GM21381 (cell line): ENCODE measurements around the gene RAD51B.

Source experiments
- ATAC-seq: cut with Tn5 transposase; IDR thresholded peaks from one replicate; pipeline ENCODE4 v1.9.1; 2021; ENCODE audit warnings: mild to moderate bottlenecking, moderate library complexity; ENCODE audit not compliant: unreplicated experiment

Gene RAD51B

DNA sequence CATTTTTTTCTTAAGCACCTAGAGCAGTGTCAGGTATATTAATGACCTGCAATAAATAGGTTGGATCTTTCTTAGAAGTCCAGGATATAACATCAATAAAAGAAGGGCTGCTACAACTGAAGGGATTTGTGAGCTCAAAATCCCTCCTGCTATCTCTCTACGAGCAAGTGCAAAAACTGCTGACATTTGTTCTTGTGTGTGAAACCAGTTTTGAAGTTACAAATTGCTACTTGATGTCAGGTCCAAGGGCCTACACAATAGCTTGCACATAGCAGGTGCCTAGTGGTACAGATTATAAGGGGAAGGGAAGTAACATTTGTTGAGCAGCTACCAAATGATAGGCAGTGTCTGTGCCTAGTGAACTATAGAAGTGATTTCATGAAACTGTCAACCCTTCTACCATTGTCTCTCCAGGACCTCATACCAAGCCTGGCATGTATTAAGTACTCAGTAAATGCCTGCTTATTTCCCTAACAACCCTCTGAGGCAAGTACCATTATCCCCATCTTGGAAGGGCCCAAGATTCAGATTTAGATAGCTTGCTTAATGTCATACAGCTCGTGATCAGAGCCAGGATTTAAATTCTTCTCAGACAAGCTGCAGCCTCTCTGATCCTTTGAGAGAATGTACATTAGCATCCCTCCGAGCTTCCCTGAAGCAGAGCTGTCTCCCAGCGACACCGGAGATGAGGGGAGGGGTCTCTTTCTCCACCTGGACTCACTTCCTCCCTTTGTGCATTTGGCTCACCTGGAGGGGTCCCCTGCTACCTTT is 673.0 kb downstream of the RAD51B start:
- no peak for ATAC-seq

DNA sequence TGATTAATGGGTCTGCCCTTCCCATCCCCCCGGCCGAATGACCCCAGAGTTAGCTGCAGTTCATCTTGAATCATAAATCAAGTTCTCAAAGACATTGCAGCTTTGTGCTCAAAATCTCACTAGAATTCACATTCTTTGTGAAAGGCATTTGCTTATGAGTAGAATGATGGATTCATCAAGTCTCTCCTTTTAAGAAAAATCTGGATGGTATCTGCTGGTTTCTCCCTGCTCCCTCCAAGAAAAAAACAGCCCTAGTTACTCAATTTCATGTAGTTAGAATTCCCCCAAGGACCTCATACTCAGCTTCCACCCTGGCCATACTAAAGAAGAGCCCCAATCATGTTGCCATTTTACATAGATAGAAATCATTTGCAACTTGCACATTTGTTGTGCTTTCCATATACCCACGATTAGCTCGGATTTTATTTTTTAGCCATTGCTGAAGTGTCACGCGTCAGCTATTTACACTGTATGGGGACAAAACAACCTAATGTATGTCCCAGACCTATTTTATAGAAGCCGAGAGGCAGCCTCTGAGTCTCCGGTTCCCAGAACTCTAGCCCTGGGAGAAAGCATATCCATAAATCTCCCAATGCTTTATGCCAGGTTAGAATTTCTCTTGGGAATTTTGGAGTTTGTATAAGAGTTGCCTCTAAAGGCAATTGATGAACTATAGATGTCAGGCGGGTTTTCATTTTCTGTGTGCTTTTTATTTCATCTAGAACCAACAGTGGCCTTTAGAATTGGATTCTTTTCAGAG is 673.8 kb downstream of the RAD51B start:
- no peak for ATAC-seq

DNA sequence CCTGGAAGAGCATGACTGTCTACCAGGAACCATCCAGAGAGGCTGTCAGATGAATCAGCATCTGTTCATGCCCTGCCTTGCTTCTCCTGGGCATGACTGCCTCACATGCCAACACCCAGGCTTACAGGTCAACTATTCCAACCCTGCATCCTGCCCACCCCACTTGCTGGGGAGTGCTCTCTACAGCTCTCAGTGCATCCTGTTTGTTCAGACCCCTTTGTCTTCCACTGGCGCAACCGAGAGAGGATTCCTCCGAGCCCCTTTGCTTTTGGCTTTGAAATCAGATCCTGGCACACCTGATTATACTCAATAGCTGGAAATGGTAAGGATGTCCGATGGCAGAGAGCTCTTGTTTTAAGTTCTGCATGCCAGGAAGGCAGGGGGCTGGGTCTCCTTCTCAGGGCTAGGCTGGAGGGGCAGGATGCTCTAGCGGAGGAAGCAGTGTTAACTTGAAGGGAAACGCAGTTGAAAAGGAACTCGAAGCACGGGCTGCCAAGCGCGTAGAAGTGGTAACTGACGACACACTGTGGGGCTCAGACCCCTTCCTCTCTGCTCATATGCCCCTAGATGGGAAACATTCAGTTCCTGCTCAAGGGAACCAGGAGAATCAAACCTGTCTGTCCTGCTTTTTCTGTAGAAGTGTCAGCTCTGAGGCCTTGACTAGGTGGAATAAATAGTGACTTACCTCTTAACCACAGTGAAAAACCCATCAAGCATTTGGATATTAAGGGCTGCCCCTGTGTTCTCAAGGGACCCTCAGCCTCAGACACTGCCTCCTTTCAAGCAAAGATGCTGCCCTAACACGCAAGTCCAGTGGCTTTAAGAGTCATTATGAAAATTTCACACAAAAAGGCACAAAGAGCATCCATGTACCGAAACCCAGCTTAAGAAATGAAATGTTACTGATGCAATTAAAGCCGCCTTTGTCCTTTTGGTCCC is 675.8 kb downstream of the RAD51B start:
- no peak for ATAC-seq

DNA sequence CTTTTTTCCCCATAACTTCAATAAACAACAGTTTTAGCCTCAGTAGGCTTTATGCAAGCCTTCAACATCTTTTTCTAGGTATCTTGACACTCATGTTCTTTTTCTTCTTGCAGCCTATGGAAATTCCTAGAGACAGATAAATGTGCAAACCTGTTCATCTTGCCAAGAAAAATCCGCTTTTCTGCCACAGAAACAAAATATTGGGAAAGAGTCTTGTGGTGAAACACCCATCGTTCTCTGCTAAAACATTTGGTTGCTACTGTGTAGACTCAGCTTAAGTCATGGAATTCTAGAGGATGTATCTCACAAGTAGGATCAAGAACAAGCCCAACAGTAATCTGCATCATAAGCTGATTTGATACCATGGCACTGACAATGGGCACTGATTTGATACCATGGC is 677.4 kb downstream of the RAD51B start:
- no peak for ATAC-seq

DNA sequence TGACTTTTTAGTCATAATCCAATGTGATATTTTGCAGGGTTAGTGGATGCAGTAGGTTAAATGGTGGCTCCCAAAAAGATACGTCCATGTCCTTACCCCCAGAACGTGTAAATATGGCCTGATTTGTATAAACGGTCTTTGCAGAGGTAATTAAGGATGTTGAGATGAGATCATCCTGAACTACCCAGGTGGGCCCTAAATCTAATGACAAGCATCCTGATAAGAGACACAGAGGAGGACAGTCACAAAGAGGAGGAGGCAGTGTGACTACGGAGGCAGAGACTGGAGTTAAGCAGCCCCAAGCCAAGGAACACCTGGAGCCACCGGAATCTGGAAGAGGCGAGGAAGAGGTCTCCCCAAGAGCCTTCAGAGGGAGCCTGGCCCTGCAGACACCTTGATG is 679.9 kb downstream of the RAD51B start:
- ATAC-seq = no peak

DNA sequence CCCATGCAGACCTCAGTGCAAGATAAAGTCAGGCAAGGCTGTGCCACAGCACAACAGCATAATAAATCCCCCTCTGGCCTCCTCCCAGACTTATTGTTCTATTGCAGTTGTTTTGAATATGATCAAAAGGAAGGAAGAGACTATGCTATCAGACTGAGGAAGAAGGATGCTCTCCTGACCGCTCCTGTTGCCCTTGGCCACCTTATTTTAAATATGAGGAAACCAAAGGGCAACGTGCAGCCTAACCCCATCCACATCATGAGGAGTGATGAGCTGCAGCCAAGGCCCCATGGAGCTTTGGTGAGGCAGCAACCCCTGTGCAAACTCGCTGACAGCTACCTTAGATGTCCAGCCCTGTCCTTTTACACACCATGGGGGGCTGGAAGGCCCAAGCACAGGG is 681.6 kb downstream of the RAD51B start:
- no peak for ATAC-seq

DNA sequence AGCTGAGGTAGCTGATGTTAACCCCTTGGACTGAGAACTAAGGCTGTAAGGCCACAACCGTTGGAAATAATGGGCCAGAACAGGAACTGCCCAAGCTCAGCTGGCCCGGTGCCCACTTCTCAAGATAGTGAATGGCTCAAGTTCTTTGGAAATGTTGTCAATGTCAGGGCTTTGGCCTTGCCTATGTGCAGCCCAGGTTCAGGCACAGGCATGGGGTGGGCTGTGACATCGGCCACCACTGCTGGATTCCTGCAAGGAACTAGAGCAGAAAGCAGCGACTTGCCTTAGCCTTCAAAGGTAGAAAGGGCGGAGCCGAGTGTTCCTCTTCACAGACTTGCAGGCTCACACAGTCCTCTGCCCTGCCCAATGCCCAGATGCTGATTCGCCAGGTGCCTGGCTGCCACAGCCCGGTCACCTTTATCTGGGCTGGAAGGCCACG is 682.1 kb downstream of the RAD51B start:
- ATAC-seq = no peak

DNA sequence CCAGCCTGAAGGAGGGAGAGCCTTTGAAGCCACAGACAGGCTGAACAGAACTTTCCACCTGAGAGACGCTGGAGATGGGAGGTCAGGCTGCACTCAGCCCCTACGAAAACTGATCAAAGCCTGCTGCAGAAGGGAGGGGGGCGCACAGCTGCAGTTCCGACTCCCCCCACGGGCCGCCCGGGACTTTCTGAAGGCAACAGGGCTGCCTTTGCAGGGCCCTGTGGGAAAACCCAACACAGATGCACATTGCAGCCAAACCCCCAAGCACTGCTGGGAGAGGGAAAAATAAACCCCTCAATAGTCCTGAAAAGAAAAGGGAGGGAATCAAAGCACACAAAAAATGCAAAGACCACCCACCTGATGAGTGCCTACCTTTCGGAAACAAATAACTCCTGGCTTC is 682.7 kb downstream of the RAD51B start:
- ATAC-seq = no peak

DNA sequence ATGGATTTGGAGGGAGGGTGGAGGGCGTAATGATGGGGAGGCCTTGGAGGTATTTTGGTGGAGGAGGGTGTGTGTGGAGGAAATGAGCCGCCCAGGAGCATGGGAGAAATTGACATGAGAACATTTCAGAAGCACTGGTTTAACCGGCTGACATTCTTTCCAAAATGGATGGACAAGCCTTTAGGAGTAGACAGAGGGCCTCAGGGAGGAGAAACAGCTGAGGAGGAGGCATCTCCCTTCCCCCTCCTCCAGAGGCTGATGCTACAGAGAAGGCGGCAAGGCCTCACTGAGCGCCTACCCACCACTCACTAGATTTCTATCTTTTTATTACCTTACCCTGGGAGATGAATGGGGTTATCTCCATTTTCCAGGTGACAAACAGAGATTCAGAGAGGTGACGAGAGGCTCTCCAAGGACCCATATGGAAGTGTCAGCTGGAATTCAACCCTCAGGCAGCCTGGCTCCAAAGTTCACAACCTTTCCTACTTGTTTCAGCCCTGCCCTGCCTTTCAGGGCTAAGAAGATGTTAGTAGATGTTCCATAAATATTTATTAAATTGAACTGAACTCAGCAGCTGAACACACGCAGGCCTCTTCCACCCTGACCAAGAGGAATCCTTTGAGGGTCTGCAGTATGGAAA is 683.7 kb downstream of the RAD51B start:
- no peak for ATAC-seq

DNA sequence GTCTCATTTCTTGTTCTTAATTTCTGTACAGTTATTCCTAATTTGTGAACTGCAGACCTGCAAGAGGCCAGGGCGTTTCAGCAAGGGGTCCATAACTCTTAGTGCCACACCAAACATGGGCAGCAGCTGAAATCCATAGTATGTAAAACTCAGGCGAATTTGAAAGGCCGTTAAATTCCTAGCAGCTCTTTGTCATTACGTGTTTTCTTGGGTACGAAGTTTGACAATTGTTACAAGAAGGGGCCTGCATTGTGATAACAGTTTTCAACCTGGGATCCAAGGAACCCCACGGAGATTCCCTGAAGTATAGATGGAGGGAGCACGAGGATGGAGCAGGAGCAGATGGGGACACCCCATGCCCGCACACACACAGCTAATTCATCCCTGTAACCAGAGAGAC is 685.3 kb downstream of the RAD51B start:
- no peak for ATAC-seq

DNA sequence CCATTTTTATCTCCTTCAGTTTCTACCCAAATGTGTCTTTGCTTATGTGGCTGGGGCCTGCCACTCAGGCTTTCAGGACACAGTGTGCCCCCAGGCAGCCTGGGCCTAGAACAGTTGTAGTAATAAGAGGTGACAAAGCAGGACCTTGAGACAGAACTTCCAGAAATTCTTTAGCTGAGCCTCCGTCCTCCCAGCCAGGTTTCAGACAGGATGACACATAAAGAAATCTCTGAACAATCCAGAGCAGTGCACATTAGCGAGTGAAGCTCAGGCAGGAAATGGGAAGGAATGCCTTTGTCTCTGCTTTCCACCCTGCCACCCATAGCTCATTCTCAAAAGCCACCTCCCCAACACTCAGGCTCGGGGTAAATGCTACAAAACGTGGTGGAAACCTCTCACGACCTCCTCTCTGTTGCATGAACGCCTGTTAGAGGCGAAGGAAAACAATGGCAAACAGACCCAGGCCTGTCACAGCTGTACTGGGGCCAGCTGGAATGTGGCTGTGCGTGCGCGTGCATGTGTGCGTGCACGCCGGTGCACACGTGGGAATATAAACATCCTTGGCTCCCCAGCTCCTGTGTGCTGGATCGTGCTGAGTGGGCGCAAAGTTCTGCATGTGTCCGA is 686.6 kb downstream of the RAD51B start:
- no peak for ATAC-seq

DNA sequence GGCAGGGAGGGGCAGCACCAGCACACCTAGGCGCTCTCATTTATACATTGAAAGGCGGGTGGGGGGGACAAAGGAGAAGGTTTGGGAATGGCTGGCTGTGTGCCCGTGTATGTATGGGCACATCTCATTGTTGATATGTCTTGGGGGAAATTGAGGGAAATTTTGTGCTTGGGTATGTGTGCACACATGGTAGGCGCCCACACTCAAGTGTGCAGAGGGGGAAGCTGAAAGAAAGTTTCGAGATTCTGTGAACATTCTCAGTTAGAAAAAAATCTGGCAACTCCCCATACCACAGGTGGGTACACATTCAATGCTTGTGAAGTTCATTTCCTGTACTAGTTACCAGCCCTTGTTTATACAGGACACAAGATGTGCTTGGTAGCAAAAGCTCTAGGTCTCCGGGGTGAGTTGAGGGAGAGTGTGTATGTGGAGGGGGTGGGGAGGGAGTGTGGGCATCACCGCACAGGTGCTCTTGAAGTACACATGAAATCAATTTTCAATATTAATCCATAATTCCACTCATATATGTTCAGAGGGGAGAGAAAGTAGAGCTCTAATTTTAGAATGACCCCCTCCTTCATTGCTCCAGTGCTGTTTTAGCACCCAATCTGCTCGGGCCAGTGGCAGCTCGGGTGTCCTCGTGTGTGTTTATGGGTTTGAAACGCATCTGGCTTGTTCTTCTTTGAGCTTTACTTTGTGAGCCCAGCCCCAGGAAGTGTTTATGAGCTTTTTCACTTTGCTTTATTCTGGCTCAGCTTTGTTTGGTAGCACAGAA is 687.3 kb downstream of the RAD51B start:
- ATAC-seq = peak; percentile 74

DNA sequence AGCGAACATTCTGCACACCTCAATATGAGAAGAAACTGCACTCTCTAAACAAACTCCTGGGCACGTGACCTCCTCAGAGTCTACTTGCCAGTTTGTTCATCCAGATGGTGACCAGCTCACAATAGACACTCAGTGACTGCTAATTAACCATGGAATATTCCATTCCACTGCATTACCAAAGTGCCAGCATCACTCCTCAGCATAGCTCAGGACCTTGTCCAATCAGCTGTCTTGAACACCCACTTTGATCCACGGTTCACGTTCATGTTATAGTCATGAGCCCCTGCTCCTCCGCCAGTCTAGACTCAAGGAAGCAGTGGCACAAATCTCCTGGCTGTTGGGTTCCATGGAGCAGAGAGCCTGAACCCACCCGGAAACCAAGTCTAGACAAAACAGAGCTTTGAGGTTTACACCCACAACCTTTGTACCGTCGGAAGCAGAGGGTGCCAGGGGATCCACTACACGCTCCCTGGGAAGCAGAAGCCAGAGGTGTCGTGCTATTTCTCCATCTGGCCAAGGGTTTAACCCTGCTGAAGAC is 688.0 kb downstream of the RAD51B start:
- no peak for ATAC-seq

DNA sequence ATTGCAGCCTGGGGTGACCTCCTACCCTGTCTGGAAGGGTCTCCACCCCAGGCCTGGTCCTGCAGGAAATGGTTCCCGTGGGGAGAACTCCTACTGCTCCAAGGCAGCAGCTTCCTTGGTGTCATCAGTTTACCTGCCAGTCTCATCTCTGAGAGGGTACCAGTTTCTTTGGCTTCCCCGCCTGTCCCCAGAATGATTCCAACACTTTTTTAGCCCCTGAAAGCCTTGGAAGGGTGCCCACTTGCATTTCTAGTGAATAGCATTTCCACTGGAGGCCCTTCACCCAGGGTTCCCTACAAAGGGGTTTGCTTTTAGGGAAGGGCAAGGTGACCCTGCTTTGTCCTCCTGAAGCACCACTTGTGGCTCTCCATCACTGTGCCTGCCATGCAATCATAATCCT is 689.0 kb downstream of the RAD51B start:
- no peak for ATAC-seq

DNA sequence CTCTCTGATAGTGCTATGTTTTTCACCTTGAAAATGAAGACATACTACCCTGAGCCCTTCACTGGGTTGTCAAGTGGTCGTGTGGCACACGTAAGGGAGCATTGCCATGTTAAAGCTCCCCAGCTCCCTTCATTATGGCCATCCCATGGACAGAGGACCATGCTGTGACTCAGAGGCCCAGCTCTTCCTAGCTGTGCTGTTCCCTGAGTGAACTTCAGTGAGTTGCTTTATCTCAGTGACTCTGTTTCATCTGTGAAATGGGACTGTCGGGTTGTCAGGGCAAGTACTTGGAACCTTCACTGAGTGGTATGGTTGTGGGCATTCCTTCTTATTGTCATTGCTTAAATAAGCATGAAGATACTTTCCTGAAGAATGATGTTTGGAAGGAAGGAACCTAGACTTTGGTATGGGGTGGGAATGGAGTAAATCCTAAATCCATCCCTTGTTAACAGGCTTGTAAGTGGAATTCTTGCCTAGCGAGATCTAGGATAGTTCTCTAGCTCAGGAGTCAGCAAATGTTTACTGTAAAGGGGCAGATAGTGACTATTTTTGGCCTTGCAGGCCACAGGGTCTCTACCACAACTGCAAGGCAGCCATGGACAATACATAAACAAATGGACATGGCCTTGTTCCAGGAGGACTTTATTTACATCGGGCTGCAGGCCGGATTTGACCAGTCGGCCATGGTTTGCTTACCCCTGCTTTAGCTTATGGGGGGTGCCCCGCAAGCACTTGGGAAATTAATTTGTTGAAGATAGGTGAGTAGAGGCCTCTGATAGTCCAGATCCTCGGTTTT is 689.8 kb downstream of the RAD51B start:
- no peak for ATAC-seq

DNA sequence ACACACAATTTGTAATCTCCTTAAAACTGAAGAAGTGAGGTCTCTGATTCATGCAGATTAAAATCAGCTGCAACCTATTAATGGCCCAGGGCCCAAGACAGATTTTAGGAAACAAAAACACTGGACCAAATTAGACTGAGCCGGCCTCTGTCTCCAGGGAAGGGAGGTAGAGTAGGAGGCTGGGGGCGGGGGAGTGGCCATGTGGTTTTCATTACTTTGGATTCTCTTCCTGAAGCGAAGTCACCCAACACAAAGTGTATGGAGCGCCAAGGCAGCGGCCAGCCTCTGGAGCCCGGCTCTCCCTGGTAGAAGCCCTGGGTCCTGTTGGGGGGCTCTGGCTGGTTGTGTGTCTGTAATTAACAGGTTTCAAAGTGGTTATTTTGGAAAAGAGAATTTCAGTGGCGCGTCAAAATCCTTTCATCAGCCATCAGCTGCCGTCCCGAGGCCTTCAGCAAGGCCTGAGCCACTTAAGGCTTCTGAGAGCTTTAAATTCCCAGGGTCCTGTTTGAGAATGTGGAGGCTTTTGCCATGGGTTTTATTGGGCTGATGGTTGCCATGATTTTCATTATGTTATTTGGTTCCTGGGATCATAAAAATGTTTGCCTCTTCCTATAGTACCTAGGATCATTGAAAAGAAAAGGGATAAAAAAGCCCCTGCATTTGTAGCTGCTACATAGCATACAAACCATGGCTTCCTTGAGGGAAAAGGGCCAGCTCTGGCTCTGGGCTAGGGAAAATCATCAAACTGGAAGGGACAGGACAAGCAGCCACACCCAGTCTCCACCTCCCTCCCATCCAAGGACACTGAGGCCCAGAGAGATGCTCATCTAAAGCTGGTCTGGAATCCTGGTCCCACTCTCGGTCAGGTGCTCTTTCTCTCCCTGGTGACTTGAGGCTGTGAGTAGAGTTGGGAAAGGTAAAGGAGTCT is 690.9 kb downstream of the RAD51B start:
- ATAC-seq = no peak
